NK-92 (cell line): ENCODE results near the gene DDX19B.
"Not testable (repeated sequence)": the region's sequence is repeated elsewhere in the genome, so short reads cannot be mapped to it uniquely, and the experiment has no call there.

Experiments used
- DNase-seq: peaks from one replicate; lab custom pipeline; 2025; ENCODE audit not compliant: unreplicated experiment; lab: John Stamatoyannopoulos, UW

The DDX19B gene

DNA sequence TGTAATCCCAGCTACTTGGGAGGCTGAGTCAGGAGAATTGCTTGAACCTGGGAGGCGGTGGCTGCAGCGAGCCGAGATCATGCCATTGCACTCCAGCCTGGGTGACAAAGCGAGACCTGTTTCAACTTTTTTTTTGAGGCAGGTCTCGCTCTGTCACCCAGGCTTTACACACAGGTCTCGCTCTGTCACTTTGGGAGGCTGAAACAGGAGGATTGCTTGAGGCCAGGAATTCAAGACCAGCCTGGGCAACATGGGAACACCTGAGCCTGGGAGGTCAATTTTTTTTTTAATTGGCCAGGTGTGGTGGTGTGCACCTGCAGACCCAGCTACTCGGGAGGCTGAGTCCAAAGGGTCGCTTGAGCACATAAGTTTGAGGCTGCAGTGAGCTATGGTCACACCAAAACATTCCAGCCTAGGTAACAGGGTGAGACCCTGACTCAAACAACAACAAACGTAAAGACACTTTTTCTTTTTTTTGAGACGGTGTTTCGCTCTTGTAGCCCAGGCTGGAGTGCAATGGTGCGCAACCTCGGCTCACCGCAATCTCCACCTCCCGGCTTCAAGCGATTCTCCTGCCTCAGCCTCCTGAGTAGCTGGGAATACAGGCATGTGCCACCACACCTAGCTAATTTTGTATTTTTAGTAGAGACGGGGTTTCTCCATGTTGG, 11.5 kb upstream of the DDX19B start:
- DNase-seq: not testable (repeated sequence)

DNA sequence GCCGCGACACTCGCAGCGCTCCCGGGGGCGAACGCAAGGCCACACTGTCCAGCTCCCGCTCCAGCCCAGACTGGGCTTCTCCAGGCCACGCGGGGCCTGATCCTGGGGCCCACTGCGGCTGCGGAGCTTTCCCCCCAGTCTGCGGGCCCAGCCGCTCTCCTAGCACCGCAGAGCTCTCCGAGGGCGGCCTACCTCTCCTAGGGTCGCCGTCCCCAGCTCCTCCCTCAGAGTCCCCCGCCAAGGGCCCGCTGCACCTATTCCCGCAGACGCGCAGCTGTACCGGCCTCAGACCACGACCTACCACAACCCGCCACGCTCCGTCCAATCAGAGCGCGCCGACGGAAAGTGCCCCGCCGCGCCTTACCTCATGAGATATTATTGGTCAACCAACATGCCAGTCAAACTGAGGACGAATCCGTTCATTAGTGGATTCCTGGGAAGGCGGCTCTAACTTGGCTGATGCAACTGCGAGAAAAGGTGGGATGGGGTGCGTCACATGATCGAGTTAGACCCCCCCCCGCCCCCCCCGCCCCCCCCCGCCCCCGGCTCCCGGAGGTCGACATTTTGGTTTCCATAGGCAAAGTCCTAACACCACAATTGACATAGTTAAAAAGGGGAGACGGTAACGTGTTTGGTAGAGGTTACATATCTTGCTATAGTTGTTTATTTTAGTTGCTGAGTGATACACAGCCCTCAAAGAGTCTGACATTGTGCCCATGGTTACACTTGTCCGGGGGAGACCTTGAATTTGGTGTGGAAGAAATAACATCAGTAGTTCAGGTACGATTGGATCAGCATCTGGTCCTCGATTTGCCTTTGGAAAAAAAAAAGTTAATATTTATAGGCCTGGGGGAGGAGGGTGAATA, 9.5 kb upstream of the DDX19B start, which contains the start of gene AARS1:
AARS1 (minus strand) TSS at position 278 of the 866 bp plus-strand sequence. CDS start 6,743 bp downstream, outside the sequence.
- DNase-seq: peak; percentile 65

DNA sequence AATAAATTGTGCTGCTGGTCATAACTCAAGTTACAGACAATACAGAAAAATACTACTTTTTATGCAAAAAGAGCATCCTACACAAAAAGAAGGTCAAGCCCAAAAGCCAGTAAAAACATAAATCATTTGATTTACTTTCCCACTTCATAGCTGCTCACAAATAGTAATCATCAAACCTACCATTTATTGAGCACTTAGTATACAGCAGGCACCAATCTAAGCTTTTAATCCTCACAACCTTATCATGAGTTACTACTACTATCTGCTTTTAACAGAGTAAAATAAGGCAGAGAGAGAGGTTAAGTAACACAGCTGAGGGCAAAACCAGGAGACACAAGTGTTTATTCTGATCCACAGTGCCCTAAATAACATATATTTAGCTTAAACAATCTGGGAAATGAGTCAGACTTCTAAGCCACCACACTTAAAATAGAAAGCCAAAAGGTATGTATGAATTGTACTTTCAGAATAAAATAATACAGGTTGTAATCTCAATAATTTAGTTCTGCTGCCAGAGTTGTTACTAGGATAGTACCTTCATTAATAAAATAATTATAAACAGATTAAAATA, 8.0 kb upstream of the DDX19B start:
- no peak for DNase-seq

DNA sequence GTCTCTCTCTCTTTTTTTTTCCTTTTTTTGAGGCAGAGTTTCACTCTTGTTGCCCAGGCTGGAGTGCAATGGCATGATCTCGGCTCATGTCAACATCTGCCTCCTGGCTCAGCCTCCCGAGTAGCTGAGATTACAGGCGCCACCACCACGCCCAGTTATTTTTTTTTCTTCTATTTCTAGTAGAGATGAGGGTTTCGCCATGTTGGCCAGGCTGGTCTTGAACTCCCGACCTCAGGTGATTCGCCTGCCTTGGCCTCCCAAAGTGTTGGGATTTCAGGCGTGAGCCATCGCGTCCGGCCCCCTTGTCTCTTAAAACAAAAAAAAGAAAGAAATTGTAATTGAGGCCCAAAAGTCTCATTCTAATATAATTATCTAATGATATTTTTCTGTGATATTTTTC, 6.8 kb upstream of the DDX19B start:
- DNase-seq: not testable (repeated sequence)

DNA sequence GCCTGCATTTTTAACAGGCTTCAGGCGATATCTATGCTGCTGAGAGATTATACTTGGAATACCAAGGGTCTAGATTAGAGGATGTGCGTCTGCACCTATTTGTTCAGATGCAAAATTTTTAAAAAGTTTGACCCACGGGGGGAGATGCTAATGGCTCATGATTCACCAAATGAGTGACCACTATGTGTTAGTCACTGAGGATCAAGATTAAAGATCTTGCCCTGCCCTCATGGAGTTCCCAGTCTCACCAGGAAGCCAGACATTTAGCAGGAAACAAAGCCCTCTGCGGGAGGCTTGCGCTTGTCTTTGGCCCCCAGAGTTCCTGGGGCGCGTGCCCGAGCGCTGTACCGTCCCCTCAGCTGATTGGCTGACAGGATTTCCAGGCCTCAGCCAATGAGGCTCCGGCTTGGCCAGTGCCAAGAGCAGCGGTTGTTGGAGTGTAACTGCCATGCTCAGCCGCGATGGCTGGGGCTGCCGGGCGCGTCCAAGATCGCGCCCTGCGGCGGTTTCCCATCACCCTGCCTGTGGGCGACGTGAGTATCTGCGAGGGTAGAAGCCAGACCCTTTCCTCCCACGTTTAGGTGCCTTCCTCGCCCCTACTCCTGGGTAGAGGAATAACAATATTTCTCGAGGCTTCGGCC, 4.5 kb upstream of the DDX19B start:
- no peak for DNase-seq

DNA sequence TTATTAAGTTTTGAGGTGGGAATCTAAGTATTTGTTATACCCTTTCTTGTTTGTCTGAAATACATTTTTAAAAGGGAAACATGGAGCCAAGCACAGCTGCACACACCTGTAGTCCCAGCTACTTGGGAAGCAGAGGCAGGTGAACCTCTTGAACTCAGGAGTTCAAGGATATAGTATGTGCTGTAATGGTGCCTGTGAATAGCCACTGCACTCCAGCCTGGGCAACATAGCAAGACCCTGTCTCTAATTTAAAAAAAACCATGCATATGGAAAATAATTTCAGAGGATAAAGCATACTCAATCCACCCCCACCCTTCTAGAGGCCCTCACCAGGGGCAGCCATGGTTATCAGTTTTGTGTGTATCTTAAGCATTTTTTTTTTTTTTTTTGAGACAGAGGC, 3.4 kb upstream of the DDX19B start:
- DNase-seq: no peak

DNA sequence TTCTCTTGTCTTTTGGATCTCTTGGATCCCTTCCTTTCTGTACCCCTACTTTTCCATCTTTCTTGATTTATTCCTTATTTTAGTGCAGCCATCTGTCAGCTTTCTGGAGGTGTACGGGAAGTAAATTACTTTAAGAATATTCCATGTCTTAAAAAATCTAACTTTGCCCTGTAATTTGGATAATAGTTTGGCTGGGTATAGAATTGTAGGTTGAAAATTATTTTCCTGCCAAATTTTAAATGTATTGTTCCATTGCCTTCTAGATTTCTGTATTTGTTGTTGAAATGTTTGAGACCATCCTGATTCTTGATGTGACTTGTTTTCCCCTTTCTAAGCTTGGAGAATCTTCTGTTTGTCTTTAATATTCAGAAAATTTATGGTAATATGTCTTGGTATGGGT, 2.1 kb downstream of the DDX19B start:
- DNase-seq: no peak

DNA sequence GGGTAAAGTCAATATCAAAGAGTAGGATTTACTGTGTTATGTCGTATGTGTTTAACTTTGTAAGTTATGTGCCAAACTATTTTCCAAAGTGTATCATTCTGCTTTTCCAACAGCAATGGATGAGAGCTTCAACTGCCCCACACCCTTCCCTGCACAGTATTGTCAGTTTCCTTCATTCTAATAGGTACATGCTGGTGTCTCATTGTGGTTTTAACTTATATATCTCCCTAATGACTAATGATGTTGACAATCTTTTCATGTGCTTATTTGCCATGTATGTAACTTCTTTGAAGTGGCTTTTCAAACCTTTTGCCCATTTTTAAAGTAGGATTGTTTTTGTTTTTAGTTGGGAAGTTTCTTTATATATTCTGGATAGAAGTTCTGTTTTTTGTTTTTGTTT, 3.8 kb downstream of the DDX19B start:
- no peak for DNase-seq

DNA sequence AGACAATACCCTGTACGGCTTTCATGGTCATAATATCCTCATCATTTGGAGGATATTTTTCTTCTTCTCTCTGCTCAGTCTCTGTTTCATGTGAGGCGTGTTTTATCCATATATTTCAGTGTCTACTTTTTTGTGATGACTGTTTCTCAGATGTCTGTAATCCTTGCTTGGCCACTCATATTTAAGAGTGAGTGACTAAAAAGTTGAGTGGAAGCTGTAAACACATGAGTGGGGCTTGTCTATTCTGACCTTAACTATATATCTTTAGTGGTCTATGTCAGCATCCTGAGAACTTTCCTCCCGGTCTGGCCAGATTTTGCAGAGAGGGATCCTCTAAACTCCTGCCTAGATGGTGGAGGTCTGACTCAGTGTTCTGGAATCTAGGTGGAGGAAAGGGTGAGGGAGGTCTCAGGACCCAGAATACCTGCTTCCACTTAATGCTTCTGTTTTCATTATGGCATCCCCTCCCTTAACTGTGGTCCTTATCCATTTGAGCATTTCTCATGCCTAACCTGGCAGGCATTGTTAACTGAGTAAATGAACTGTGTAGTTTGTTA, 6.0 kb downstream of the DDX19B start:
- DNase-seq: no peak

DNA sequence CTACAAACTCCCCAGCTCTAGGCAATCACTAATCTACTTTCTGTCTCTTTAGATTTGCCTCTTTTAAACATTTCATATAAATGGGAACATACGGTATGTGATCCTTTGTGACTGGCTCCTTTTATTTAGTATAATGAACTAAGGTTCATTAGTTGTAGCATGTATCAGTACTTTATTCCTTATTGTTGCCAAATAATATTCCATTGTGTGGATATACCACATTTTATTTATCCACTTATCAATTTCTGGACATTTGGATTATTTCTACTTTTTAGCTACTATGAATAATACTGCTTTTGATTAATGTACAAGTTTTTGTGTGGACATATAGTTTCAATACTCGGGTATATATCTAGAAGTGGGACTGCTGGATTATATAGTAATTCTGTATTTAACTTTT, 7.9 kb downstream of the DDX19B start:
- DNase-seq: no peak

DNA sequence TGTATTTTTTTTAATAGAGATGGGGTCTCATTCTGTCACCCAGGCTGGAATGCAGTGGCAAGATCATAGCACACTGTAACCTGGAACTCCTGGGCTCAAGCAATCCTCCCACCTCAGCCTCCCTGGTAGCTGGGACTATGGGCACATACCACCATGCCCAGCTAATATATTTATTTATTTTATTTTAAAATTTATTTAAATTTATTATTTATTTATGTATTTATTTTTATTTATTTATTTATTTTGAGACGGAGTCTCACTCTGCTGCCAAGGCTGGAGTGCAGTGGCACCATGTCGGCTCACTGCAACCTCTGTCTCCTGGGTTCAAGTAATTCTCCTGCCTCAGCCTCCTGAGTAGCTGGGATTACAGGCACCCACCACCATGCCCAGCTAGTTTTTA, 8.7 kb downstream of the DDX19B start:
- DNase-seq: not testable (repeated sequence)

DNA sequence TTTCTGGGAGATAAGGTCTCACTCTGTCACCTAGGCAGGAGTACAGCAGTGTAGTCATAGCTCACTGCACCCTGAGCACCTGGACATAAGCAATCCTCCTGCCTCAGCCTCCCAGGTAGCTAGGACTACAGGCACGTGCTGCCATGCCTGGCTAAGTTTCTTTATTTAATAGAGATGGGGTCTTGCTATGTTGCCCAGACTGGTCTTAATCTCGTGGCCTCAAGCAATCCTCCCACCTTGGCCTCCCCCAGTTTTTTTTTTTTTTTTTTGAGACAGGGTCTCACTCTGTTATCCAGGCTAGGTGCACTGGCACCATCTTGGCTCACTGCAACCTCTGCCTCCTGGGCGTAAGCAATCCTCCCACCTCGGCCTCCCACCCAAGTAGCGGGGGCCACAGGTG, 21.1 kb downstream of the DDX19B start:
- DNase-seq: no peak

DNA sequence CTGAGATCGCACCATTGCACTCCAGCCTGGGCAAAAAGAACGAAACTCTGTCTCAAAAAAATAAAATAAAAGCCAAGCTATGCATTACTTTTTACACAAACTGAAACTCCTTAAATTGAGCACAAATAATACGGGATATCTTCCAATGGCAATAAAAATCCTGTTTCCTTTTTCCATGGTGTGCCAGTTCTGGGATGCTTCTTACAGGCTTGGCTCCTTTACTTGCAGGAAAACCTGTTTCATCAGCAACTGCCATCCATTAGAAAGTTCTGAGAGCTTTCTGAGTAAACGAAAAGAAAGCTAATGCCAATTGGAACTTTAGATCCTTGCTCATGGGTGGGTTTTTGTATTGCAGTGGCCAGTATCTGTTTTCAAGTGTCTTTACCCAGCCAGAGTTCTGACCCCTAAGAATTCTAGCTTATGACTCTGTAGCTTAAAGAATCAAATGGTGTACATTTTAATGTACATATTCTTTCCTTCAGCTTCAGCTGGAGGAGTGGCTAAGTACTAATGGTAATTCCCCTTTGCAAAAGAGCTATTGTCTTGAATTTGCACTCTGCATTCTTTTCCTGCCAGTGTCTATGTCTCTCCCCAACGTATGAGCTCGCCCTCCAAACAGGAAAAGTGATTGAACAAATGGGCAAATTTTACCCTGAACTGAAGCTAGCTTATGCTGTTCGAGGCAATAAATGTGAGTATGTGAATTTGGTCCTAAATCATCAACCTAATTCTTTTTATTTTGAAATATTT, 26.2 kb downstream of the DDX19B start:
- no peak for DNase-seq

DNA sequence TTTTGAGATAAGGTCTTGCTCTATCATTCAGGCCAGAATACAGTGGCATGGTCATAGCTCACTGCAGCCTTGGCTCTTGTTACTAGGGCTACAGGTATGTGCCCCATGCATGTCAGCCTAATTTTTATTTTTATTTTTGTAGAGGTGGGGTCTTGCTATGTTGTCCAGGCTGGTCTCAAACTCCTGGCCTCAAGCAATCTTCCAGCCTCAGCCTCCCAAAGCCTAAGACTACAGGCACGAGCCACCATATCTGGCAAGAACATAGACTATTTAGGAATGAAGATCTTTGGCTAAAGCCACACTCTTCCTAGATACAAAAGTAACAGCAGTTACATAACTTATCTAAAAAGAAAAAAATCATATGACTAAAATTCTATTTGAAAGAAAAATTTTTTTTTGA, 32.1 kb downstream of the DDX19B start:
- DNase-seq: no peak

DNA sequence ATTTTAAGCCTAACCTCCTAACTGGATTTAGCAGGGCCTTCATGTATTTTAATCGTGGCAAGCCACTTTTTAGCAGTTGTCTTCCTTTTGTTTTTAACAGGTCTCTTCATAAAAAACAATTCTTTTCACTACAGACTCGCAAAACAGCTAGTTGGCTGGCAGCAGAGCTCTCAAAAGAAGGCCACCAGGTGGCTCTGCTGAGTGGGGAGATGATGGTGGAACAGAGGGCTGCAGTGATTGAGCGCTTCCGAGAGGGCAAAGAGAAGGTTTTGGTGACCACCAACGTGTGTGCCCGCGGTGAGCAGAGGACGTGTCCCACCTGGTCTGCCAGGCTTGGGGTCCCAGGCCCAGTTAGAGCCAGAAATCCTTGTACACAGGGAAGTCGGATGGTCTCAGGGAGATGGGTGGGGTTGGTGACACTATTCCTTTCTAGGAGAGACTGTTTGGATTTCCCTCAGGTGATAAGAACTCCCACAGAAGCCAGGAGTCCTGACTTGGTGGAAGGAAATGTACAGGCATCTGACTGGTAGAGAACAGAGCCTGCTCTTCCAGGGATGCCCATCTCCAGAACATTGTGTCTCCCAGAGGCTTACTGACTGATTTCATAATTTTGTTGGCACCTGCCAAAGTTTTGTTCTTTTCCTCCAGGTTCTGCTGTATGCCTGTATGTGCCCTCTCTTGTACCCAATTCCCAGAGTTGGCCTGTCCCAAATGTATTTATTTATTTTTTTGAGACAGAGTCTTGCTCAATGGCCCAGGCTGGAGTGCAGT, 32.8 kb downstream of the DDX19B start:
- no peak for DNase-seq

DNA sequence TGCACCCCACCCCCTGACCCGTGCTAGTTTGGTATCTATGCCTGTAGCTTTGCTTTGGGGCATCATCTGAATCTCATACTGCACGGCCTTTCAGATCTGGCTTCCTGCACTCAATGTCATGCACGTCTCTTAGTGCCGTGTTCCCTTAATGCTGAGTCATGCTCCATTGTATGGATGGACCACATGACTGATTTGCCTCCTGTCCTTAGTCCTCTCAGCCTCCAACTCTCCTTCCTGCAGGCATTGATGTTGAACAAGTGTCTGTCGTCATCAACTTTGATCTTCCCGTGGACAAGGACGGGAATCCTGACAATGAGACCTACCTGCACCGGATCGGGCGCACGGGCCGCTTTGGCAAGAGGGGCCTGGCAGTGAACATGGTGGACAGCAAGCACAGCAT, 33.7 kb downstream of the DDX19B start:
- DNase-seq: not testable (repeated sequence)

DNA sequence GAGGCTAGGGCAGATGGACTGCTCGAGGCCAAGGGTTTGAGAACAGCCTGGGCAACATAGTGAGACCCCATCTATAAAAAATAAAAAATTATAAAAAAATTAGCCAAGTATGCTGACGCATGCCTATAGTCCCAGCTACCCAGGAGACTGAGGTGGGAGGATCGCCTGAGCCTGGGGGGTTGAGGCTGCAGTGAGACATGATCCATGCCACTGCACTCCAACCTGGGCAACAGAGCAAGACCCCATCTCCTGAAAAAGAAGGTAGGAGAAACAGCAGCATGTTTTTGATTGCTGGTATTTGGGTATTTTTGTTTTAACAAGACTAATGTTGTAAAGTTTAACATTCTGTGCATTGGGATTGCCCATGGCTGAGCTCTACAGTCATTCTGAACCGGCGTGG, 38.8 kb downstream of the DDX19B start:
- no peak for DNase-seq

DNA sequence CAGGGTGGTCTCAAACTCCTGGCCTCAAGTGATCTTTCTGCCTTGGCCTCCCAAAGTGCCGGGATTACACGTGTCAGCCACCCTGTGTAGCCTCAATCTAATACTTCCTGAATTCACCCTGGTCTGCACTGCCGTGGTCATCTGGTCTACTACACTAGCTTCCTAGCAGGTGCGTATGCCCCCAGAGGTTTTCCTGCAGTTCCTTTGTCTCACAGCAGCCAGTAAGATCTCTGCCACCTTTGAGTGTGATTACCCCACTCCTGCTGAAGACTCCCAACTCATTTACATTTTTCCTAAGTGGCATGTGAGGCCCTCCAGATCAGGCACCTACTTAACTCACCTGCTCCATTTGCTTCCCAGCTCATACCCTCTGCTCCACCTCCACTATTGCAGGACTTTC, 42.6 kb downstream of the DDX19B start:
- DNase-seq: no peak

DNA sequence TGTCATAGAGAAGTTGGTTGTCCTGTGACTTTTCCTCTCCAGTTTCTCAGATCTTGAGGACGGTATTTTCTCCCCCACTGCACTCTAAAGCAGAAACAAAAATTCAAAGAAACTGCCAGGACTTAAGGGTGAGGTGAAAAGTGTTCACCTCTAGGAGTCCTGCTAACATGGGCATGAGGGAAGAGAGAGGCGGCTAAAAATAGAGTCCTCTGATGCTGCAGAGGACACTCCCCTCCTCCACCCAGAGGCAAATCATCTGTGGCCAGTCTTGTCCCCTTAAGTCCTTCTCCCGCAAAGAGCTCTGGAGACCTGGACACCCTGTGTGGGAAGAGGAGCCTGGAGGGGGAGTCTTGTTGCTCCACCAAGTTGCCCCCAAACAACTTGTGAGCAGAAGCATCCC, 43.0 kb downstream of the DDX19B start:
- no peak for DNase-seq

DNA sequence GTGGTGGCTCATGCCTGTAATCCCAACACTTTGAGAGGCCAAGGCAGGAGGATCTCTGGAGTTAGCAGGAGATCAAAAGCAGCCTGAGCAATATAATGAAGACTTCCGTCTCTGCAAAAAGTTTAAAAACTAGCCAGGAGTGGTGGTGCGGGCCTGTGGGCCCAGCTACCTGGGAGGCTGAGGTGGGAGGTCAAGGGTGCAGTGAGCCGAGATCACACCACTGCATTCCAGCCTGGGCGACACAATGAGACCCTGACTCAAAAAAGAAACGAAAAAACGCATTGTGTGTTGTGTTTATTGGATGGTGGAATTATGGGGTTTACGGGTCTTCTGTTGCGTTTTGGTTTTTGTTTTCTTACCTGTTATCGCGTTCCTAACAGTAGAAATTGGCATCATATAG, 46.9 kb downstream of the DDX19B start:
- DNase-seq: no peak
